LNCaP clone FGC (cell line): ENCODE measurements around the gene OOEP.

ENCODE experiments used
- DNase-seq: peaks from one replicate; pipeline ENCODE4 v3.0.0-alpha.2; 2011; ENCODE audit warnings: low read depth
- H3K4me3 ChIP-seq: 2 replicates; pipeline ENCODE4 v1.5.1; 2011; ENCODE audit warnings: mild to moderate bottlenecking, low read depth, low read length, control low read depth
- CTCF ChIP-seq: IDR thresholded peaks from 2 replicates; pipeline ENCODE4 v1.5.1; 2012; ENCODE audit warnings: mild to moderate bottlenecking; ENCODE audit not compliant: control insufficient read depth, insufficient read depth; ENCODE audit errors: extremely low read depth

The OOEP gene

GRCh38 chr6:73377225-73377624 is 7.5 kb upstream of the OOEP start:
- no peak for DNase-seq
- no peak overlapping the region for H3K4me3 ChIP-seq
- TF ChIP-seq CTCF: no peak

GRCh38 chr6:73375216-73375615 is 5.5 kb upstream of the OOEP start:
- no peak for DNase-seq
- no peak overlapping the region for H3K4me3 ChIP-seq
- TF ChIP-seq CTCF: no peak

- DNase-seq: no peak
- TF ChIP-seq CTCF: no peak
- H3K4me3 ChIP-seq: no peak overlapping the region
Measured at GRCh38 chr6:73372516-73372915, 2.8 kb upstream of the OOEP start.

GRCh38 chr6:73371984-73372383 is 2.3 kb upstream of the OOEP start:
- no peak for DNase-seq
- no peak for TF ChIP-seq CTCF
- no peak overlapping the region for H3K4me3 ChIP-seq

- no peak overlapping the region for H3K4me3 ChIP-seq
- no peak for TF ChIP-seq CTCF
Measured at GRCh38 chr6:73369157-73369556, 540 bp downstream of the OOEP start.

GRCh38 chr6:73368675-73369074 is 1.0 kb downstream of the OOEP start:
- no peak for DNase-seq
- no peak overlapping the region for H3K4me3 ChIP-seq
- no peak for TF ChIP-seq CTCF

More at GRCh38 chr6:73369157-73369556, 540 bp downstream of the OOEP start:
- no peak for DNase-seq

- TF ChIP-seq CTCF: no peak
- DNase-seq: no peak
- no peak overlapping the region for H3K4me3 ChIP-seq
Measured at GRCh38 chr6:73367761-73368355, 1.8 kb downstream of the OOEP start.
